Mucosa of descending colon (tissue), 3 donors: Measurements from ENCODE around the gene ZNF322. TPM values are rescaled to one million over a fixed set of nuclear protein-coding genes. Genes with fewer than 3 reads are reported as not detected.

ENCODE experiments used
- ATAC-seq: fragments of 200-7000 bp; cut with Tn5 transposase; one replicate; pipeline ENCODE4 v1.9.1; 2020; ENCODE audit warnings: mild to moderate bottlenecking, moderate library complexity
- DNase-seq, 3 donors: peaks; one replicate each; pipeline ENCODE4 v3.0.0-alpha.2; 2020
- H3K36me3 ChIP-seq: fragments of 200-600 bp; one replicate; pipeline ENCODE4 v1.8.0; 2021; ENCODE audit warnings: low read depth, mild to moderate bottlenecking
- H3K4me1 ChIP-seq: fragments of 200-600 bp; one replicate; pipeline ENCODE4 v1.8.0; 2021; ENCODE audit warnings: low read depth, mild to moderate bottlenecking
- H3K4me3 ChIP-seq: fragments of 200-600 bp; one replicate; pipeline ENCODE4 v1.8.0; 2021; ENCODE audit warnings: mild to moderate bottlenecking
- H3K9me3 ChIP-seq: fragments of 200-600 bp; one replicate; pipeline ENCODE4 v1.8.0; 2021; ENCODE audit warnings: mild to moderate bottlenecking
- intact Hi-C, 2 donors: fragments of 100-400 bp; cut with DNase I in 1 of 2; cut with micrococcal nuclease in 1 of 2; formaldehyde crosslinking; loops; one replicate each; pipeline versions ENCODE4 v1.11.0 to v1.11.1; 2022; cut with DNase I, micrococcal nuclease
- total RNA-seq, 3 donors: library from RNA; stranded (reverse); fragmentation: NEBNext Ultra II Directional in 2 of 3; extraction: Animal tissue kit (Norgen Biotek cat#: 25700) in 2 of 3; gene quantifications; one replicate each; pipeline versions ENCODE4 v1.2.1 to v1.2.4, GENCODE V29; 2021 to 2023
- TF ChIP-seq, protein P1 (sequence below): fragments of 200-600 bp; IDR thresholded peaks from one replicate; pipeline ENCODE4 v1.8.0; 2022; ENCODE audit warnings: antibody characterized with exemption, mild to moderate bottlenecking
- donor health status: DM: no; HTN: no; CAD: no; lungs with moderate emphysema.
- donor health status: DM: no; HTN: no; CAD: no.
- donor health status: DM: no; HTN: yes; CAD: no.

The ZNF322 gene
- total RNA-seq, 3 donors from 2014 or later = 17.1 to 33.7 (median 19.0) TPM

- Histone ChIP-seq H3K4me3 (peak overlapping the region; percentile 38), H3K36me3 (no peaks in the 10 kb centered on the region), H3K9me3 (no peaks in the 10 kb centered on the region), H3K4me1 (peaks cover 14% of the 10 kb centered on the region)
- ATAC-seq = peak; percentile 50
- intact Hi-C loops = no loop called here
- DNase-seq = no peak
- TF ChIP-seq, protein P1, sequence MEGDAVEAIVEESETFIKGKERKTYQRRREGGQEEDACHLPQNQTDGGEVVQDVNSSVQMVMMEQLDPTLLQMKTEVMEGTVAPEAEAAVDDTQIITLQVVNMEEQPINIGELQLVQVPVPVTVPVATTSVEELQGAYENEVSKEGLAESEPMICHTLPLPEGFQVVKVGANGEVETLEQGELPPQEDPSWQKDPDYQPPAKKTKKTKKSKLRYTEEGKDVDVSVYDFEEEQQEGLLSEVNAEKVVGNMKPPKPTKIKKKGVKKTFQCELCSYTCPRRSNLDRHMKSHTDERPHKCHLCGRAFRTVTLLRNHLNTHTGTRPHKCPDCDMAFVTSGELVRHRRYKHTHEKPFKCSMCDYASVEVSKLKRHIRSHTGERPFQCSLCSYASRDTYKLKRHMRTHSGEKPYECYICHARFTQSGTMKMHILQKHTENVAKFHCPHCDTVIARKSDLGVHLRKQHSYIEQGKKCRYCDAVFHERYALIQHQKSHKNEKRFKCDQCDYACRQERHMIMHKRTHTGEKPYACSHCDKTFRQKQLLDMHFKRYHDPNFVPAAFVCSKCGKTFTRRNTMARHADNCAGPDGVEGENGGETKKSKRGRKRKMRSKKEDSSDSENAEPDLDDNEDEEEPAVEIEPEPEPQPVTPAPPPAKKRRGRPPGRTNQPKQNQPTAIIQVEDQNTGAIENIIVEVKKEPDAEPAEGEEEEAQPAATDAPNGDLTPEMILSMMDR = no peak
These were observed 435 bp upstream of the ZNF322 start for GRCh38 chr6:26660000-26660361.

GRCh38 chr6:26657256-26657655 is 2.3 kb downstream of the ZNF322 start:
- Histone ChIP-seq H3K4me1 (peaks cover 14% of the 10 kb centered on the region), H3K36me3 (no peaks in the 10 kb centered on the region), H3K9me3 (no peaks in the 10 kb centered on the region), H3K4me3 (no peak overlapping the region)
- DNase-seq (no peak), ATAC-seq (no peak)
- TF ChIP-seq, protein P1 = no peak
- intact Hi-C loops = no loop called here

- intact Hi-C loops = no loop called here
- no peaks in the 10 kb centered on the region for H3K36me3 ChIP-seq
- no peaks in the 10 kb centered on the region for H3K9me3 ChIP-seq
- peaks cover 5% of the 10 kb centered on the region for H3K4me1 ChIP-seq
- ATAC-seq = no peak
- no peak for DNase-seq
- H3K4me3 ChIP-seq = no peak overlapping the region
- TF ChIP-seq, protein P1 = no peak
These were observed 6.5 kb downstream of the ZNF322 start for GRCh38 chr6:26653007-26653406.

DNA sequence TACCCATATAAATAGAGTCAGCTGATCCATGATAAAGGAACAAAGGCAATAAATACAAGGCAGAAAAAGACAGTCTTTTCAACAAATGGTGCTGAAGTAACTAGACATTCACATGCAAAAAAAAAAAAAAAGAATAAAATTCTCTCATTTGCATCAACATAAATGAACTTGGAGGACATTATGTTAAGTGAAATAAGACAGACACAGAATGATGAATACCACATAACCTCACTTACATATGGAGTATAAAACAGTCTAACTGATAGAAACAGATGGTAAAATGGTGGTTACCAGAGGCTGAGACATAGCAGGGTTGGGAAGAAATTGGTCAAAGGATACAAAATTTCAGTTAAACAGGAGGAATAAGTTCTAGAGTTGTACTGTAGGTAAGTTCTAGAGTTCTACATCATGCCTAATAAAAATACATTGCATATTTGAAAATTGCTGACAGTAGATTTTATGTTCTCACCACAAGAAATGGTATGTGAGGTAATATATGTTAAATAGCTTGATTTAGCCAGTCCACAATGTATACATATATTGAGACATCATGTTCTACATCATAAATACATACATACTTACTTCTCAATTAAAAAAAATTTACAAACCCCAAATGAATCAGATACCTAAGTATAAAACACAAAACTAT is 8.3 kb downstream of the ZNF322 start:
- no peak for ATAC-seq
- no peaks in the 10 kb centered on the region for H3K9me3 ChIP-seq
- DNase-seq = no peak
- intact Hi-C loops = no loop called here
- H3K4me3 ChIP-seq = no peak overlapping the region
- no peaks in the 10 kb centered on the region for H3K4me1 ChIP-seq
- no peaks in the 10 kb centered on the region for H3K36me3 ChIP-seq
- TF ChIP-seq, protein P1 = no peak

DNA sequence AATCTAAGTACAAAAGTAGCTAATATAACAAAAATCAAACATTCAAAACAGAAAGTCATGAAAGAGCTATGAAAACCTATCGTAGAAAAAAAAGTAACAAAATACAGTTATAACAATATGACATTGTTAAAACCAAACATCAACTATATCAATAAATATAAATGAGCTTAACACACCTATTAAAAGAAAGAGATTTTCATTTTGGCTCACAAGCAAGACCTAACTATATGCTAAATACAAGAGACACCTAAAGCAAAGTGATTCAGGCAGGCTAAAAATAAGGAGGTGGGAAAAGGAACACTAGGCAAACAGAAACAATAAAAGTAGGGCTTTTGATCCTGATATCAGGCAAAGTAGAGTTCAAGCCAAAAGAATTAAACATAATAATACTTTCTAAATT is 13.5 kb downstream of the ZNF322 start:
- intact Hi-C loops = no loop called here
- TF ChIP-seq, protein P1 = no peak
- ATAC-seq = no peak

GRCh38 chr6:26640806-26641205 is 18.7 kb downstream of the ZNF322 start:
- Histone ChIP-seq H3K4me1 (no peaks in the 10 kb centered on the region), H3K9me3 (peaks cover 29% of the 10 kb centered on the region), H3K4me3 (no peak overlapping the region), H3K36me3 (peaks cover 5% of the 10 kb centered on the region)
- TF ChIP-seq, protein P1 = no peak
- intact Hi-C loops = no loop called here
- no peak for ATAC-seq
- no peak for DNase-seq

More for the DNA sequence above, 13.5 kb downstream of the ZNF322 start:
- no peaks in the 10 kb centered on the region for H3K36me3 ChIP-seq
- DNase-seq = no peak
- peaks cover 4% of the 10 kb centered on the region for H3K9me3 ChIP-seq
- no peak overlapping the region for H3K4me3 ChIP-seq
- H3K4me1 ChIP-seq = no peaks in the 10 kb centered on the region
